Mesenchymal stem cell (in vitro differentiated cells and primary cell): ENCODE measurements around the gene KATNAL2.

Experiments
- DNase-seq: peaks from one replicate; pipeline ENCODE4 v3.0.0-alpha.2; 2013
- H2AFZ ChIP-seq: one replicate; pipeline ENCODE4 v1.6.1; 2013; ENCODE audit warnings: low read depth, mild to moderate bottlenecking, control low read depth, inconsistent platforms, low read length, moderate library complexity
- H2AK5ac ChIP-seq: 2 replicates; pipeline ENCODE4 v1.6.1; 2013; ENCODE audit warnings: low read length, moderate library complexity, mild to moderate bottlenecking, inconsistent platforms; ENCODE audit not compliant: severe bottlenecking
- H2BK120ac ChIP-seq: one replicate; pipeline ENCODE4 v1.6.1; 2013; ENCODE audit warnings: low read depth, mild to moderate bottlenecking, inconsistent platforms, low read length, moderate library complexity
- H2BK12ac ChIP-seq, 2 experiments: one replicate each; pipeline ENCODE4 v1.6.1; 2013; ENCODE audit warnings: inconsistent platforms in 2 of 2, low read length in 2 of 2, mild to moderate bottlenecking in 2 of 2, moderate library complexity in 2 of 2, control low read depth in 1 of 2
- H2BK15ac ChIP-seq: one replicate; pipeline ENCODE4 v1.6.1; 2013; ENCODE audit warnings: mild to moderate bottlenecking, low read depth, inconsistent platforms; ENCODE audit not compliant: poor library complexity, severe bottlenecking
- H2BK5ac ChIP-seq: 2 replicates; pipeline ENCODE4 v1.6.1; 2013; ENCODE audit warnings: low read depth, mild to moderate bottlenecking, low read length, control low read depth, inconsistent platforms; ENCODE audit not compliant: poor library complexity, severe bottlenecking
- H3K14ac ChIP-seq, 2 experiments: one replicate each; pipeline ENCODE4 v1.6.1; 2013; ENCODE audit warnings: inconsistent platforms in 2 of 2, low read length in 2 of 2, control low read depth in 1 of 2, mild to moderate bottlenecking in 1 of 2, moderate library complexity in 1 of 2
- H3K18ac ChIP-seq, 2 experiments: one replicate each; pipeline ENCODE4 v1.6.1; 2013; ENCODE audit warnings: inconsistent platforms in 2 of 2, low read length in 2 of 2, control low read depth in 1 of 2, low read depth in 1 of 2, mild to moderate bottlenecking in 1 of 2
- H3K23ac ChIP-seq, 2 experiments: one replicate each; pipeline ENCODE4 v1.6.1; 2013; ENCODE audit warnings: inconsistent platforms in 2 of 2, low read length in 2 of 2, mild to moderate bottlenecking in 2 of 2, moderate library complexity in 2 of 2, control low read depth in 1 of 2
- H3K27ac ChIP-seq: 2 replicates; pipeline ENCODE4 v1.5.1; 2013; ENCODE audit warnings: mild to moderate bottlenecking, moderate library complexity, low read length, control low read depth, inconsistent platforms; ENCODE audit not compliant: poor library complexity, severe bottlenecking
- H3K27me3 ChIP-seq, 2 experiments: 2 replicates each; pipeline versions ENCODE4 v1.6.1 to v1.7.0; 2013; ENCODE audit warnings: low read length in 2 of 2, mild to moderate bottlenecking in 2 of 2, moderate library complexity in 2 of 2, control low read depth in 1 of 2, inconsistent platforms in 1 of 2; ENCODE audit not compliant: control insufficient read depth in 1 of 2, insufficient read depth in 1 of 2
- H3K36me3 ChIP-seq, 2 experiments: 2 replicates each; pipeline versions ENCODE4 v1.6.1 to v1.7.0; 2013; ENCODE audit warnings: low read length in 2 of 2, control low read depth in 1 of 2, inconsistent platforms in 1 of 2, low read depth in 1 of 2, mild to moderate bottlenecking in 1 of 2; ENCODE audit not compliant: insufficient read depth in 2 of 2, control insufficient read depth in 1 of 2
- H3K4ac ChIP-seq, 2 experiments: one replicate each; pipeline ENCODE4 v1.6.1; 2013; ENCODE audit warnings: inconsistent platforms in 2 of 2, low read length in 2 of 2, mild to moderate bottlenecking in 2 of 2, moderate library complexity in 2 of 2, control low read depth in 1 of 2, low read depth in 1 of 2
- H3K4me1 ChIP-seq: 2 replicates; pipeline ENCODE4 v1.6.1; 2013; ENCODE audit warnings: low read depth, low read length, control low read depth; ENCODE audit not compliant: control insufficient read depth, insufficient read depth
- H3K4me2 ChIP-seq: 2 replicates; pipeline ENCODE4 v1.6.1; 2013; ENCODE audit warnings: low read length, mild to moderate bottlenecking, inconsistent platforms; ENCODE audit not compliant: poor library complexity, severe bottlenecking
- H3K4me3 ChIP-seq, 2 experiments: 2 replicates each; pipeline versions ENCODE4 v1.5.1 to v1.7.0; 2013; ENCODE audit warnings: low read length in 2 of 2, mild to moderate bottlenecking in 2 of 2, control low read depth in 1 of 2, low read depth in 1 of 2; ENCODE audit not compliant: insufficient read depth in 1 of 2
- H3K79me1 ChIP-seq: replicated peaks from 2 replicates; pipeline ENCODE4 v1.6.1; 2013; ENCODE audit warnings: mild to moderate bottlenecking, control low read depth, low read length, inconsistent platforms; ENCODE audit not compliant: poor library complexity, severe bottlenecking
- H3K9ac ChIP-seq: 2 replicates; pipeline ENCODE4 v1.7.0; 2013; ENCODE audit warnings: mild to moderate bottlenecking, low read length, moderate library complexity
- H3K9me3 ChIP-seq: 2 replicates; pipeline ENCODE4 v1.7.0; 2013; ENCODE audit warnings: mild to moderate bottlenecking, low read length; ENCODE audit not compliant: control insufficient read depth
- H4K8ac ChIP-seq: one replicate; pipeline ENCODE4 v1.6.1; 2013; ENCODE audit warnings: inconsistent platforms, mild to moderate bottlenecking, low read length, moderate library complexity
- H4K91ac ChIP-seq: one replicate; pipeline ENCODE4 v1.6.1; 2013; ENCODE audit warnings: mild to moderate bottlenecking, low read length, inconsistent platforms
- WGBS: methylation state at CpG from one replicate; pipeline ENCODE4 v1.1.7; 2013; ENCODE audit warnings: mixed read lengths; 5-methylcytosine and 5-hydroxymethylcytosine counted together

The KATNAL2 gene

DNA sequence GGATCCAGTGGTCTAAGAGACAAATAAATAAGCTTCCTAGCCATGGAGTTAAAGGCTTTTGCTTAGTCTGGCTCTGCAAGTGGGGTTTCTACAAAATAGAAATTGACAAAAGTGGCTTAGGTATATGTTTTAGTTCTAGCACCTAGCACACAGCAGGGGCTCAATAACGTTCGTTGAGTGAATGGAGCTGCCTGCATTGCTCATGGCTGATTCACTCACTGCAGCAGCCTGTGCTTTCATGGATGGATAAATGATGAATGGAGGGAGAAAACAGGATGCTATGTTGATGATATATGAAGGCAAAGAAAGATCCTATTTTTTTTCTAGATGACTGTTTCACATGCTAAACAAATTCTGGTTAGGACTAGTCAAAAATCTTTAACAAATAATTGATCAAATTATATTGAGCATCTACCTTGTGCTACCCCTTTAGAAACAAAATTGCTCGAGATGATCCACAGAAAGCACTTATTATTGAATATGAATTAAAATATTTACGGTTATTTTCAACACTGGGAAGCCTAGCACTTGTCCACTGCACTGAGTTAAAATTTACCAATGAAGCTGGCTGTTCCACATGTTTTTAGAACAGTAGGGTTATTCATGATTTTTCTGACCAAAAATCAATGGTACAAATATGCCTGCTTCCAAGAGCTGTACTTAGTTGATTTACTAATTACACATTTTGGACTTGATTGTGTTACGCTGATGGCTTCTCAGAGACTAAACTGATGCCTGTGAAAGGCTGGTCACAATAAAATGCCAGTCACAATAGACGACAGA, 193.3 kb downstream of the KATNAL2 start:
- Histone ChIP-seq H3K4me3 (no peak overlapping the region), H2BK12ac (no peak overlapping the region), H3K14ac (no peak overlapping the region), H3K4ac (no peak overlapping the region), H3K4me2 (no peak overlapping the region), H4K91ac (no peak overlapping the region), H3K23ac (no peak overlapping the region), H2BK5ac (no peak overlapping the region), H3K9ac (no peak overlapping the region), H2BK15ac (no peak overlapping the region), H3K27me3 (no peaks in the 10 kb centered on the region), H3K27ac (no peak overlapping the region), H2AFZ (no peak overlapping the region), H2AK5ac (no peak overlapping the region), H3K18ac (no peak overlapping the region), H4K8ac (no peak overlapping the region), H3K79me1 (no peaks in the 10 kb centered on the region), H3K4me1 (no peaks in the 10 kb centered on the region), H3K9me3 (no peaks in the 10 kb centered on the region), H2BK120ac (no peak overlapping the region), H3K36me3 (peaks cover 12 to 87% of the 10 kb centered on the region in 2 experiments)
- 70% methylated on average over 4 of the region's 6 CpGs for WGBS
- DNase-seq: no peak

DNA sequence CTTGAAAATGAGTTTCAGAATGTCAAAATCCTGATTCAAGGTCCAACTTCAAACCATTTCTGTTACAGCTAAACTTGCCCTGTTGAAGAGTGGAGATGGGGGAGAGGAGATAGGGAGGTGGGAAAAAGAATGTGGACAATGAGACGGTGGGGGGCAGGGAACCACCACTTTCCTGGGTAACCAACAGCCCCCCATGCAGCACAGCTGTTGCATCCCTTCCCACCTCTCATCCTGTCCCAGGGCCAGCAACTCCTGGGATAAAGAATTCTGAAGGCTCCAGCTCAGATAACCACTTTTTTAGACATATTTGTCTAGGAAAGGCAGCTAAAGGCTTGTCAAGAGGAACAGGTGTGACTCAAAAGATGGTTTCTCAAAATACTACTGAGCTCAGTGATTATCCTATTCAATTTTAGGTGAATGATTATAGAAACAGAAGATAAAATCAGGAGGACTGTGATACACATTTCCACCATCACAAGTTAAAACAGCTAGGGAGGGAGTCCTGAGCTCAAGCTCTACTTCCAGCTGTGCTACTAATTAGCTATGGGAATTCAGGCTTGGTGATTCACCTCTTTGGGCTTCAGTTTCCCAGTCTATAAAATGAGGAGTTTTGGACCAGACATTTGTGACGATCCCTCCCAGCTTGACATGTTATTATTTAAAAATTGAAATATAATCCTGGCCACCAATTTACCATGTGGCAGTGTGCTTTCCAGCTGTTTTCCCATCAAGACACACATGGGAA, 196.6 kb downstream of the KATNAL2 start:
- Histone ChIP-seq H3K4me2 (no peak overlapping the region), H2AK5ac (no peak overlapping the region), H3K27ac (no peak overlapping the region), H2BK120ac (no peak overlapping the region), H3K18ac (no peak overlapping the region), H3K4ac (no peak overlapping the region), H2BK5ac (no peak overlapping the region), H3K14ac (no peak overlapping the region), H3K23ac (no peak overlapping the region), H3K4me3 (no peak overlapping the region), H3K36me3 (peaks cover 8 to 71% of the 10 kb centered on the region in 2 experiments), H3K4me1 (no peaks in the 10 kb centered on the region), H2AFZ (no peak overlapping the region), H4K8ac (no peak overlapping the region), H4K91ac (no peak overlapping the region), H3K9me3 (no peaks in the 10 kb centered on the region), H3K27me3 (no peaks in the 10 kb centered on the region), H3K79me1 (peaks cover 12% of the 10 kb centered on the region), H2BK15ac (no peak overlapping the region), H2BK12ac (no peak overlapping the region), H3K9ac (no peak overlapping the region)
- WGBS: 80% methylated on average over 1 of the region's 2 CpGs
- no peak for DNase-seq

DNA sequence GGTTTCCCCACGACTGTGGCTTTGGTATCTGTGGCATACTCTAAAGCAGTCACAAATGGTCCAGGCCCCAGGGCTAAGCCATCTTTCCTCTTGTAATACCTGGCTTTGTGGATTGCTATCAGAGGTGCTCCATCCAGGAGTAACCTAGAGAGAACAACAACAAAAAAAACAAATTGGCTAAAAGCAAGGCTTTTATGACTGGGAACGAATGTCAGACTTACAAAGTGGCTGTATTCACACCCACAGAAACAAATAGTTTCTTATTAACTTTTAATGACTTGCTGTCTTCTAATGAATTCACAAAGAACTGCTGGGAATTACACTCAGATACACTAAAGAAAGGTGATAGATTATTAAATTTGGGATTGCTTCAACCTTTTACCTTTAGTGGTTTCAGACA, 197.8 kb downstream of the KATNAL2 start:
- Histone ChIP-seq H3K27ac (no peak overlapping the region), H2BK15ac (no peak overlapping the region), H2BK12ac (no peak overlapping the region), H3K36me3 (peaks cover 6 to 65% of the 10 kb centered on the region in 2 experiments), H3K79me1 (peaks cover 13% of the 10 kb centered on the region), H3K4me2 (no peak overlapping the region), H3K14ac (no peak overlapping the region), H2BK5ac (no peak overlapping the region), H4K91ac (no peak overlapping the region), H3K4me3 (no peak overlapping the region), H3K9ac (no peak overlapping the region), H2AK5ac (no peak overlapping the region), H3K9me3 (no peaks in the 10 kb centered on the region), H2AFZ (no peak overlapping the region), H4K8ac (no peak overlapping the region), H3K27me3 (no peaks in the 10 kb centered on the region), H3K4ac (no peak overlapping the region), H3K4me1 (no peaks in the 10 kb centered on the region), H3K23ac (no peak overlapping the region), H2BK120ac (no peak overlapping the region), H3K18ac (no peak overlapping the region)
- 97% methylated on average over 2 of the region's 2 CpGs for WGBS
- DNase-seq: no peak

DNA sequence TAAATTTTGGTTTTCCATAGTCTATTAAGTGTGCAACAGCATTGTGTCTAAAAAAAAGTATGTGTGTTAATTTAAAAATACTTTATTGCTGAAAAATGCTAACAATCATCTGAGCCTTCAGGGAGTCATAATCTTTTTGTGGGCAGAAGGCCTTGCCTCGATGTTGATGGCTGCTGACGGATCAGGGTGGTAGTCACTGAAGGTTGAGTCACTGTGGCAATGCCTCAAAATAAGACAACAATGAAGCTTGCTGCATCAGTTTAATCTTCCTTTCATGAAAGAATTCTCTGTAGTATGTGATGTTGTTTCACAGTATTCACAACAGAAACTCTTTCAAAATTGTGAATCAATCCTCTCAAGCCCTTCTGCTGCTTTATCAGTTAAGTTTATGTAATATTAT, 201.6 kb downstream of the KATNAL2 start:
- H2BK5ac ChIP-seq: no peak overlapping the region
- no peaks in the 10 kb centered on the region for H3K27me3 ChIP-seq
- peaks cover 3 to 37% of the 10 kb centered on the region in 2 experiments for H3K36me3 ChIP-seq
- H3K79me1 ChIP-seq: peaks cover 15% of the 10 kb centered on the region
- no peak overlapping the region for H2AK5ac ChIP-seq
- no peak for DNase-seq
- H3K4me2 ChIP-seq: no peak overlapping the region
- no peaks in the 10 kb centered on the region for H3K4me1 ChIP-seq
- no peak overlapping the region for H2AFZ ChIP-seq
- no peak overlapping the region for H3K18ac ChIP-seq
- no peak overlapping the region for H4K91ac ChIP-seq
- no peak overlapping the region for H4K8ac ChIP-seq
- H3K9me3 ChIP-seq: no peaks in the 10 kb centered on the region
- no peak overlapping the region for H3K9ac ChIP-seq
- H3K4me3 ChIP-seq: no peak overlapping the region
- no peak overlapping the region for H3K27ac ChIP-seq
- WGBS: 88% methylated on average over 2 of the region's 2 CpGs
- no peak overlapping the region for H3K23ac ChIP-seq
- no peak overlapping the region for H3K14ac ChIP-seq
- H2BK12ac ChIP-seq: no peak overlapping the region
- no peak overlapping the region for H2BK120ac ChIP-seq
- no peak overlapping the region for H3K4ac ChIP-seq
- no peak overlapping the region for H2BK15ac ChIP-seq
